HG02973 (cell line): ENCODE measurements around the gene DUSP22.
"Not testable (repeated sequence)": the region's sequence is repeated elsewhere in the genome, so short reads cannot be mapped to it uniquely, and the experiment has no call there.

Experiments
- ATAC-seq: cut with Tn5 transposase; IDR thresholded peaks from one replicate; pipeline ENCODE4 v1.9.1; 2021; ENCODE audit warnings: moderate library complexity; ENCODE audit not compliant: unreplicated experiment

The DUSP22 gene

GRCh38 chr6:361411-362132 is 69.3 kb downstream of the DUSP22 start:
- ATAC-seq: no peak

GRCh38 chr6:362231-362923 is 70.1 kb downstream of the DUSP22 start:
- no peak for ATAC-seq

- no peak for ATAC-seq
Measured at GRCh38 chr6:362924-363249, 70.6 kb downstream of the DUSP22 start.

- no peak for ATAC-seq
Measured at GRCh38 chr6:363291-363690, 71.0 kb downstream of the DUSP22 start.

GRCh38 chr6:363909-364308 is 71.6 kb downstream of the DUSP22 start:
- ATAC-seq: no peak

GRCh38 chr6:364609-365540 is 72.6 kb downstream of the DUSP22 start:
- ATAC-seq: no peak

GRCh38 chr6:365835-366234 is 73.5 kb downstream of the DUSP22 start:
- ATAC-seq: no peak

GRCh38 chr6:366389-367297 is 74.4 kb downstream of the DUSP22 start:
- no peak for ATAC-seq

GRCh38 chr6:367298-367794 is 75.1 kb downstream of the DUSP22 start:
- ATAC-seq: no peak

- ATAC-seq: no peak
Measured at GRCh38 chr6:367891-368630, 75.8 kb downstream of the DUSP22 start.

GRCh38 chr6:369559-370431 is 77.5 kb downstream of the DUSP22 start:
- ATAC-seq: no peak

GRCh38 chr6:370555-370954 is 78.3 kb downstream of the DUSP22 start:
- ATAC-seq: no peak

GRCh38 chr6:371851-372250 is 79.6 kb downstream of the DUSP22 start:
- ATAC-seq: not testable (repeated sequence)

- no peak for ATAC-seq
Measured at GRCh38 chr6:372336-372911, 80.1 kb downstream of the DUSP22 start.

GRCh38 chr6:373031-373430 is 80.7 kb downstream of the DUSP22 start:
- no peak for ATAC-seq

- no peak for ATAC-seq
Measured at GRCh38 chr6:373773-374724, 81.8 kb downstream of the DUSP22 start.

GRCh38 chr6:374956-375355 is 82.7 kb downstream of the DUSP22 start:
- no peak for ATAC-seq
